ENCODE measurements around the gene RCAN2.

- TF ChIP-seq CTCF (IDR thresholded peaks at IDR 0.05; ENCODE audit: low read length) (no peak), EZH2 (optimal IDR thresholded peaks at IDR 0.05; ENCODE audit: low read depth, low read length) (no peak)
Observed at GRCh38 chr6:46414398-46414797, 76.9 kb downstream of the RCAN2 start.
